CD4-positive, alpha-beta T cell (primary cell): ENCODE measurements around the gene LYPD6B. TPM values are rescaled to one million over a fixed set of nuclear protein-coding genes. Genes with fewer than 3 reads are reported as not detected.

Source experiments
- ATAC-seq: fragments of 200-7000 bp; cut with Tn5 transposase; one replicate; pipeline ENCODE4 v1.10.0; 2022; ENCODE audit warnings: mild to moderate bottlenecking; ENCODE audit not compliant: poor library complexity
- CTCF ChIA-PET: fragments of 350-600 bp; sonication (Branson Sonifier 250); formaldehyde crosslinking; loops from one replicate; lab custom pipeline; 2021; ENCODE audit warnings: antibody characterized with exemption, inconsistent platforms; lab: Charles Lee
- POLR2A ChIA-PET: fragments of 350-600 bp; sonication (Branson Sonifier 250); formaldehyde crosslinking; loops from one replicate; lab custom pipeline; 2021; ENCODE audit warnings: antibody characterized with exemption, inconsistent platforms; lab: Charles Lee
- DNase-seq, 14 experiments: peaks; one replicate each; pipeline ENCODE4 v3.0.0-alpha.2; 2013 to 2020; ENCODE audit warnings: mixed read lengths in 2 of 14
- H3K27ac ChIP-seq, 2 donors: one replicate each; pipeline versions ENCODE4 v1.5.1 to v1.7.0; 2013; ENCODE audit warnings: low read length in 2 of 2, low read depth in 1 of 2, mild to moderate bottlenecking in 1 of 2
- H3K27me3 ChIP-seq, 2 experiments: 1 replicate in 1 of 2; 2 replicates in 1 of 2; pipeline versions ENCODE4 v1.6.1 to v1.7.0; 2013; ENCODE audit warnings: low read length in 2 of 2, control low read depth in 1 of 2, mild to moderate bottlenecking in 1 of 2, moderate library complexity in 1 of 2; ENCODE audit not compliant: insufficient read depth in 2 of 2, control insufficient read depth in 1 of 2
- H3K36me3 ChIP-seq: one replicate; pipeline ENCODE4 v1.6.1; 2013; ENCODE audit warnings: low read length, control low read depth; ENCODE audit not compliant: insufficient read depth
- H3K4me1 ChIP-seq: one replicate; pipeline ENCODE4 v1.6.1; 2013; ENCODE audit warnings: low read length, control low read depth; ENCODE audit not compliant: insufficient read depth
- H3K4me3 ChIP-seq: one replicate; pipeline ENCODE4 v1.5.1; 2013; ENCODE audit warnings: mild to moderate bottlenecking, low read length, moderate library complexity
- H3K9me3 ChIP-seq, 2 experiments: 1 replicate in 1 of 2; 2 replicates in 1 of 2; pipeline versions ENCODE4 v1.6.1 to v1.7.0; 2013; ENCODE audit warnings: low read length in 2 of 2, mild to moderate bottlenecking in 2 of 2, control low read depth in 1 of 2, moderate library complexity in 1 of 2; ENCODE audit not compliant: control insufficient read depth in 1 of 2, insufficient read depth in 1 of 2
- H3K27ac Mint-ChIP-seq: one replicate; pipeline ENCODE4 v1.8.0; 2020; ENCODE audit warnings: mixed read lengths
- H3K27me3 Mint-ChIP-seq: one replicate; pipeline ENCODE4 v1.8.0; 2021; ENCODE audit warnings: mixed read lengths
- H3K36me3 Mint-ChIP-seq: one replicate; pipeline ENCODE4 v1.8.0; 2021; ENCODE audit warnings: low read depth, mixed read lengths
- H3K4me1 Mint-ChIP-seq: one replicate; pipeline ENCODE4 v1.8.0; 2021; ENCODE audit warnings: low read depth, mixed read lengths
- H3K4me3 Mint-ChIP-seq: one replicate; pipeline ENCODE4 v1.8.0; 2020; ENCODE audit warnings: mild to moderate bottlenecking, mixed read lengths
- H3K9me3 Mint-ChIP-seq: one replicate; pipeline ENCODE4 v1.8.0; 2020; ENCODE audit warnings: mixed read lengths
- intact Hi-C, 2 experiments: fragments of 100-400 bp; cut with DNase I in 1 of 2; cut with micrococcal nuclease in 1 of 2; formaldehyde crosslinking; loops; one replicate each; pipeline versions ENCODE4 v1.15.1 to v1.9.0; 2023 to 2025; cut with DNase I, micrococcal nuclease
- total RNA-seq, 174 experiments: library from RNA in 2 of 174; stranded (reverse) in 2 of 174; gene quantifications; one replicate each; pipeline ENCODE4 v1.2.3 and lab custom pipeline; 2021 to 2026
- TF ChIP-seq, protein P1 (sequence below): fragments of 200-600 bp; IDR thresholded peaks from one replicate; pipeline ENCODE4 v1.8.0; 2022; ENCODE audit warnings: antibody characterized with exemption, mild to moderate bottlenecking

Gene LYPD6B
- total RNA-seq, 2 experiments from 2014 or later = not detected

DNA sequence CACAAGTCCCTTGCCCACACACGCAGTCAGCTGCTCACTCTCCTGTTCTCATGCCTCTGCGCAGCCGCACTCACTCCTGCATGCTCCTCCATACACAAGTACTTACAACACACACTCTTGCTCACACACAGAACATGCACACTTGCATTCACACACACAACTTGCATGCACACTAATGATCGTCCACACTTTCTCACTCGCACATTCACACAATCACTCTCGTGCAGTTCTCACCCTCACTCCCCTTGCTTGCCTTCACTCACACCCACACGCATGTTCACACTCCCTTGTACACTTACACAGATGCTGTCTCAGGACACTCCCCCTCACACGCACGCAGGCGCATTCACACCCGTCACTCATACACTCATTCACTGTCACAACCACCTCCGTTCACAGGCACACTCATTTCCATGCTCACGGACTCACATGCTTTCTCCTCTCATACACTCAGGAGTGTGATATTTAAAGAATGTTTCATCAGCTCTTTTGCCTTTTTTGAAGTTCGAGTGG is 36.1 kb upstream of the LYPD6B start:
- no peaks in the 10 kb centered on the region for H3K27me3 ChIP-seq
- intact Hi-C loops = no loop called here
- H3K27me3 Mint-ChIP-seq = no peaks in the 10 kb centered on the region
- TF ChIP-seq, protein P1, sequence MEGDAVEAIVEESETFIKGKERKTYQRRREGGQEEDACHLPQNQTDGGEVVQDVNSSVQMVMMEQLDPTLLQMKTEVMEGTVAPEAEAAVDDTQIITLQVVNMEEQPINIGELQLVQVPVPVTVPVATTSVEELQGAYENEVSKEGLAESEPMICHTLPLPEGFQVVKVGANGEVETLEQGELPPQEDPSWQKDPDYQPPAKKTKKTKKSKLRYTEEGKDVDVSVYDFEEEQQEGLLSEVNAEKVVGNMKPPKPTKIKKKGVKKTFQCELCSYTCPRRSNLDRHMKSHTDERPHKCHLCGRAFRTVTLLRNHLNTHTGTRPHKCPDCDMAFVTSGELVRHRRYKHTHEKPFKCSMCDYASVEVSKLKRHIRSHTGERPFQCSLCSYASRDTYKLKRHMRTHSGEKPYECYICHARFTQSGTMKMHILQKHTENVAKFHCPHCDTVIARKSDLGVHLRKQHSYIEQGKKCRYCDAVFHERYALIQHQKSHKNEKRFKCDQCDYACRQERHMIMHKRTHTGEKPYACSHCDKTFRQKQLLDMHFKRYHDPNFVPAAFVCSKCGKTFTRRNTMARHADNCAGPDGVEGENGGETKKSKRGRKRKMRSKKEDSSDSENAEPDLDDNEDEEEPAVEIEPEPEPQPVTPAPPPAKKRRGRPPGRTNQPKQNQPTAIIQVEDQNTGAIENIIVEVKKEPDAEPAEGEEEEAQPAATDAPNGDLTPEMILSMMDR = no peak
- DNase-seq (no peak), ATAC-seq (no peak)
- H3K36me3 ChIP-seq = no peaks in the 10 kb centered on the region
- ChIA-PET CTCF (no interaction called here), POLR2A (no interaction called here)
- no peaks in the 10 kb centered on the region for H3K9me3 Mint-ChIP-seq
- H3K4me3 Mint-ChIP-seq = no peak overlapping the region
- H3K27ac Mint-ChIP-seq = no peak overlapping the region
- no peaks in the 10 kb centered on the region for H3K36me3 Mint-ChIP-seq
- no peaks in the 10 kb centered on the region for H3K9me3 ChIP-seq
- H3K27ac ChIP-seq = no peak overlapping the region
- no peak overlapping the region for H3K4me3 ChIP-seq
- H3K4me1 Mint-ChIP-seq = no peaks in the 10 kb centered on the region
- no peaks in the 10 kb centered on the region for H3K4me1 ChIP-seq

DNA sequence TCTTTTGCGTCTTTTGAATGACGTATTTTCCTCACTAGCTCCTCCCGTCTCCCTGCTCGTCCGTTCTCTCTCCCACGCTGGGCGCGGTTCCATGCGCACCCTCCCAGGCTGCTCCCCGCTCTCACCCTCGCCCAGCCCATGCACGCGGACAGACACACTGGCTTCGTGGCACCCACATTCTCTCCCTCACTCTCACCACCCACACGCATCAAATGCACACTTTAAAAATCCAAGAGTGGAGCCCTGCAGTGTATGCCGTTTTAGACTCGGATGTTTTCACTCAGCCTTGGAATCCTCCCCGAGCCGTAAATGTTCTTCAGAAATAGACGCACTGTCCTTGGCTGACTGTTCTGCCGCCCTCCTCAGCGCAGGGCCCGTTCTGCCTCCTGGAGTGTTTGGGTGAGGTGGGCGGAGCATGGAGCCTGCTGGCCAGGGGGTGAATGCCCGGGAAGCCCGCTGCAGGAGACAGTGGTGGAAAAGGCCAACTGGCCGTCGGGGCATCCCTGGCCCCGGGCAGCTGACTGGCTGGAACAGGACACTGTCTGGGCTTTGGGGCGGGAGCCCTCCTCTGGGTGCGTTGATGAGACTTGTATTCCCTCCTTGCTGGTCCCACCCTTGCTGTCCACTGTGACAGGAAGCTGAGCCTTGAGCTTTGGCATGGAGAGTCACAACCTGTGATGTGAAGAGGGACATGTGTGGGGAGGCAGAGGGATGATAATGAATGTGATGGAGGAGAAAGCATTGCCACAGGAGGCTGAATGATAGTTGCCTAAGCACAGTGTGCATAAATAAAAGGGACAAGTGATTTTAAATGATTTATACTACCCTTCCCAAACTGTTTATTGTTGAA is 35.4 kb upstream of the LYPD6B start:
- no peaks in the 10 kb centered on the region for H3K4me1 Mint-ChIP-seq
- H3K4me3 Mint-ChIP-seq = no peak overlapping the region
- H3K4me1 ChIP-seq = no peaks in the 10 kb centered on the region
- DNase-seq = no peak
- H3K27ac Mint-ChIP-seq = no peak overlapping the region
- H3K27me3 ChIP-seq = no peaks in the 10 kb centered on the region
- TF ChIP-seq, protein P1 = no peak
- ChIA-PET POLR2A (no interaction called here), CTCF (no interaction called here)
- no peak overlapping the region for H3K4me3 ChIP-seq
- no peaks in the 10 kb centered on the region for H3K9me3 ChIP-seq
- H3K27me3 Mint-ChIP-seq = no peaks in the 10 kb centered on the region
- no peak for ATAC-seq
- no peaks in the 10 kb centered on the region for H3K9me3 Mint-ChIP-seq
- no peaks in the 10 kb centered on the region for H3K36me3 ChIP-seq
- H3K36me3 Mint-ChIP-seq = no peaks in the 10 kb centered on the region
- intact Hi-C loops = no loop called here
- no peak overlapping the region for H3K27ac ChIP-seq

DNA sequence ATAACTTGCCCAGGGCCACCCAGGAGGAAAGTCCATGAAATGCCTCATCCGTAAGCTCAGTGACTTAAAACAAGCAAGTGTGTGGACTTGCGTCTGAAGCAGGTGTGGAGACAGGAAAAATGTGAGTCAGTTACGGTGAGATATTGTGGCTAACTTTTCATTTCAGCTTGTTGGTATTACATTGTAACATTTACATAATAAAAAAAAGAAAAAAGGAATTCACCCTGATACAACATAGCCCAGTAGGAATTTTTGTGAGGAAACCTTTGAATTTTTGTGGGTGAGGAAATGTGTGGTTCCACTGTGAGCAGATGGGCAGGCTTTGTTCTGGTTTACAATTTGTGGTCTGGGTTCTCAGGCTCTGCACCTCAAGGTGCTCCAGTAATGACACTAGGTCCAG is 33.7 kb upstream of the LYPD6B start:
- POLR2A ChIA-PET = no interaction called here
- intact Hi-C loops = no loop called here
- H3K9me3 ChIP-seq = no peaks in the 10 kb centered on the region
- Mint-ChIP-seq H3K27ac (no peak overlapping the region), H3K27me3 (no peaks in the 10 kb centered on the region), H3K36me3 (no peaks in the 10 kb centered on the region), H3K9me3 (no peaks in the 10 kb centered on the region), H3K4me1 (no peaks in the 10 kb centered on the region), H3K4me3 (no peak overlapping the region)
- ATAC-seq (no peak), DNase-seq (no peak)
- H3K27me3 ChIP-seq = no peaks in the 10 kb centered on the region
- no peaks in the 10 kb centered on the region for H3K4me1 ChIP-seq
- CTCF ChIA-PET = no interaction called here
- peaks cover 2% of the 10 kb centered on the region for H3K36me3 ChIP-seq
- H3K4me3 ChIP-seq = no peak overlapping the region
- TF ChIP-seq, protein P1 = no peak
- no peak overlapping the region for H3K27ac ChIP-seq
